Activated T-cell treated with anti-CD3 and anti-CD28 coated beads, Interleukin-2, amount 50 U/mL, for 1 hour (primary cell): Measurements from ENCODE around the gene STXBP5.

Source experiments
- DNase-seq: peaks from one replicate; pipeline ENCODE4 v3.0.0-alpha.2; 2020

STXBP5 gene

GRCh38 chr6:147204060-147204785, at the start of gene STXBP5:
STXBP5 (plus strand) TSS chr6:147204417; CDS start chr6:147204533, 116 bp downstream.
- DNase-seq = peak; percentile 54

- no peak for DNase-seq
These were observed 49.8 kb upstream of the STXBP5 start for GRCh38 chr6:147154454-147154853.

- DNase-seq = no peak
These were observed 48.0 kb upstream of the STXBP5 start for GRCh38 chr6:147156218-147156617.

GRCh38 chr6:147156799-147157382, 47.3 kb upstream of the STXBP5 start:
- no peak for DNase-seq

GRCh38 chr6:147157930-147158329, 46.3 kb upstream of the STXBP5 start:
- no peak for DNase-seq

- DNase-seq = no peak
These were observed 45.3 kb upstream of the STXBP5 start for GRCh38 chr6:147158881-147159280.

GRCh38 chr6:147159536-147160374, 44.5 kb upstream of the STXBP5 start:
- no peak for DNase-seq

- DNase-seq = no peak
These were observed 43.6 kb upstream of the STXBP5 start for GRCh38 chr6:147160593-147160992.

GRCh38 chr6:147161253-147161973, 42.8 kb upstream of the STXBP5 start:
- DNase-seq = no peak

GRCh38 chr6:147161974-147162495, 42.2 kb upstream of the STXBP5 start:
- DNase-seq = no peak

- no peak for DNase-seq
These were observed 39.5 kb upstream of the STXBP5 start for GRCh38 chr6:147164761-147165160.

GRCh38 chr6:147166360-147166944, 37.8 kb upstream of the STXBP5 start:
- no peak for DNase-seq

GRCh38 chr6:147166992-147167391, 37.2 kb upstream of the STXBP5 start:
- no peak for DNase-seq

GRCh38 chr6:147167576-147168461, 36.4 kb upstream of the STXBP5 start:
- DNase-seq = no peak

GRCh38 chr6:147169529-147169928, 34.7 kb upstream of the STXBP5 start:
- no peak for DNase-seq

GRCh38 chr6:147170269-147170668, 33.9 kb upstream of the STXBP5 start:
- DNase-seq = no peak

- no peak for DNase-seq
These were observed 31.1 kb upstream of the STXBP5 start for GRCh38 chr6:147173140-147173539.

GRCh38 chr6:147173675-147174308, 30.4 kb upstream of the STXBP5 start:
- no peak for DNase-seq

GRCh38 chr6:147176795-147177194, 27.4 kb upstream of the STXBP5 start:
- DNase-seq = no peak

GRCh38 chr6:147177286-147177685, 26.9 kb upstream of the STXBP5 start:
- no peak for DNase-seq

- DNase-seq = no peak
These were observed 25.9 kb upstream of the STXBP5 start for GRCh38 chr6:147178355-147178754.
